CD1c-positive myeloid dendritic cell (primary cell): Measurements from ENCODE around the gene CCM2.
A peak's percentile ranks its signal among the peaks of the same experiment; 100 is the strongest.
"Not testable (repeated sequence)": the region's sequence is repeated elsewhere in the genome, so short reads cannot be mapped to it uniquely, and the experiment has no call there.

Experiments used
- DNase-seq: peaks from one replicate; pipeline ENCODE4 v3.0.0-alpha.2; 2016; ENCODE audit errors: extremely low spot score

The CCM2 gene

DNA sequence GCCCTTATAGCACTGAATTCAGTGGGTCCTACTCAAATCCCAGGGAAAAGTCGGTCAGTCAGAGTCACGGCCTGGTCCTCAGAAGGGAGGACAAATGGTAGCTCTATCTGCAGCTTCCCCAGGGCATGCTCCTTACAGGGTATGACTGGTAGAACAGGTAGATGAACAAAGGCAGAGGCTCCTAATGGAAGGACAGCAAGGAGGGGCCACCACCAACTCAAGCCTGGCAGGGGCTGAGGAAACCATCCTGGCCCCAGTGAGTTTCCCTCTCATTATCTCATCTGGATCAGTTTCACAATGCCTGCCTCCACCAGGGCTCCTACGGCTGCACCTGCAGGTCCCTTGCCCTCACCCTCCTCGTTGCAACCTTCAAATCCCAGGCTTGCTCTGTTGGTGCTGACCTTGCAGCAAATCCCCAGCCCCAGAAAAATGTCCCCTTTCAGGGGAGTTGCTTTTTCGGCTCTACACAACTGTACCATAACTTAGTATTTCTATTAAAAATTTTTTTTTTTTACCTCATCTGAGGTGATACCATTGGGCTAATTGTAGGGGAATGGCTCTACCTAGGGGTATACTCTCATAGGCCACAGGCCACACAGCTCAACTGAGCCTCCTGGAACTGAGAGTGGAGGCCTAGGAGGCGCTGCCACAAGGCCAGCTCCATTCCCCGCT lies 18.8 kb upstream of the CCM2 start:
- no peak for DNase-seq

DNA sequence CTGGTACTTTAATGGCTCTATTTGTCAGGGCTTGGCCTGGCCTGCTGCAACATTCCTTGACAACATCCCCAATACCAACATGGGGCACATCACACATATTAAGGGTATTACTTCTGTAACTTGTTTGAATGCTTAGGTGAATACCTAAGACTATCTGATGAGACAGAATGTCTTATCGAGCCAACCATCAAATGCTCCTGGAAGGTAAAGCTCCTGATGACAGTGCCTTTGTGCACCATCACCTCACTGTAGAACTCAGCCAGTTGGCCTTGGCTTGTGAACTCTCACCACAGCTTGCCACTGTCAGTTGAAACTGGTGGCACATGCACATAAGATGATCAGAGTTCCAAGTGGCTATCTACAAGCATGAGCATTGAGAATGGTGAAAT lies 17.5 kb upstream of the CCM2 start:
- DNase-seq: no peak

GRCh38 chr7:44982970-44983369 lies 17.0 kb upstream of the CCM2 start:
- no peak for DNase-seq

DNA sequence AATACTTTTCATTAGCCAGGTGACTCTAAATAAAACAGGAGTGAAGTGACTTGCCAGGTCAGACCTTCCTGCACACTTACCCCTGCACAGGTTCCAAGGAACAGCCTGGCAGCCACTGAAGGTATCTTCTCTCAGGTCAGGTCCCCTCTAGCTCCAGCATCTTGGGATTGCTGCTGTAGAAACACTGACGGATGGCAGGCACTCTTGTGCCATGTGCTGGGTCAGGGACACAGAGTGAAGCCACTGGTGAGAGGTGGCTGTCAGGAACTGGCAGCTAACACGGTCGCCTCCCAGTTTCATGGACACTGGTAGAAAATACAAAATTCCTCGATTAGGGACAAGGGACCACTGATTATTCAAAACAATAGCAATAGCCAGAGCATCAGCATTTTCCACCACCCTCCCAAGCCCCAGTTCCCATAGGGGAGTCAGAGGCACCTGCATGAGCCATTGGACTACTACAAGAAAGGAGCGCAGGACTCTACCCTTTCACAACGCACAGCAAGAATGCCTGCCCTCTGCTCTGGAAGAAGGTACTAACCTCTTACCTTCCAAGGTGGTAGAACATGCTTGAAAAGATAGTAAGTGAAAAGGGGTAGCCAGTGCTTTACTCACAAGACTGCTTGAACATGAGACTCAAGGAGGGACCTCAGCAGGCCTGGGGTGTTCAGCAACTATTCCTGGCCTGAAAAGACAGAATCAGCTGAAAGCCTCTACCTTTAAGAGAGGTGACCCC lies 16.1 kb upstream of the CCM2 start:
- no peak for DNase-seq

- no peak for DNase-seq
These were observed 15.6 kb upstream of the CCM2 start for GRCh38 chr7:44984478-44984758.

DNA sequence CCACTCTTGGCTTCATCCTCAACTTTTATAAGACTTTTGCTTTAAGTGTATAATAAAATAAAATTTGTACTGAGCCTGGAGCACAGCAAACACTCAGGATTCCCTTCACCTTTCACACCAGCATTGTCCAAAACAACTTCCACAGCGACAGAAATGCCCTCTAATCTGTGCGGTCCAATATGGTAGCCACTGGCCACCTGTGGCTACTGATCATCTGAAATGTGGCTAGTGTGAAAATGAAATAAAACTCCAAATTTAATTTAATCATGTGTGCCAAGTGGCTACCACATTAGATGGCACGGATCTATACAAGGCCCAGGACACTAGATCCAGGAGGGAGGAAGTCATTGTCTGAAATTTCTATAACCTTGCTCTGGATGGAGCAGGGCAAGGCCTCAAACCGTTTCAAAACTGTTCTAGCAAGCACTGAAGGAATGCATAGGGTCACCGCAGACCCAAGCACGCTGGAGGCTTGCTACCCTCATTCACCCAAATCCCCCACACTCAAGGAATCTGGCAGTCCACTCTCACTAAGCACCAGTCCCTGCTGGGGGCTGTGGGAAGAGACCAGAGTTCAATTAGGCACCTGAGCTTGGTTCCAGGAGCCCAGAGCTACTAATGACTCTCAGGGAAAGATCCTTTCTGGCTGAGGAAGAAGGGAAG lies 14.8 kb upstream of the CCM2 start:
- no peak for DNase-seq

GRCh38 chr7:44985900-44986217 lies 14.1 kb upstream of the CCM2 start:
- no peak for DNase-seq

DNA sequence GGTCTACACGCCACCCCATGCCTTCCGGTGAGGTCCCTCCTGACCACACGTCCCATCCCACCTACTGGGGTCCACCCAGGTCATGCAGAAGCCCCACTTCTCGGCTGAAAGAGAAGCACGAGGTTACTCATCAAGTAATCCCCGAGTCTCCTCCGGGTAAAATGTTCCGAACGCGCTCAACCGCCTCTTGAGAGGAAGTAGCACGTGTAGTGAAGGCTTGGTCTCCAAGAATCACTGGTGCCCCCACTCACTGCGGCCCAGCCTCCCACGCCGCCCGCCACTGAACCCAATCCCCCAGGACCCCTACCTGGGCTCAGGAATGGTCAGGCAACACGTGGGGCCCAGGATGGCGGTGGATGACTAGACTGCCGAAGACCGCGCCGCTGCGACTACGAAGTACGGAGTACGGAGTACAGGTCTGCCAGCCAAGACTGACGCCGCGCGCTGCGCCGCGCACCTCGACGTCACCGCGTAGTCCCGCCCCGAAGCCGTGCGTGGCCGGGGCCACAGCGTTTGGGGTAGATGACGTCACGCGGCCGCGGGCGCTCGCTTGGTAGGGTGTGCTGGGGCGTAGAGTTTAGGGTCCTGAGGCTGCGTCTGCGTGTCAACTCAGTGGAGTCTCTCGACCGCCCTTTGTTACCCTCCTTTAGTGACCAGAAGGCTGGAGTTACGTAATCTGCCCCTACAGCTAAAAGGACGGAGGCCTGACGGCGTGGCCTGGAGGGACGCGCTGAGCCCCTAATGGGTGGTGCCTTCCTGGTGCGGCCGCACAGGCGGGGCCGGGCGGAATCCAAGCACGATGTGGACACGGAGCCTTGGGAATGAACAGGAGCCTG lies 13.6 kb upstream of the CCM2 start:
- DNase-seq: peak; percentile 98

DNA sequence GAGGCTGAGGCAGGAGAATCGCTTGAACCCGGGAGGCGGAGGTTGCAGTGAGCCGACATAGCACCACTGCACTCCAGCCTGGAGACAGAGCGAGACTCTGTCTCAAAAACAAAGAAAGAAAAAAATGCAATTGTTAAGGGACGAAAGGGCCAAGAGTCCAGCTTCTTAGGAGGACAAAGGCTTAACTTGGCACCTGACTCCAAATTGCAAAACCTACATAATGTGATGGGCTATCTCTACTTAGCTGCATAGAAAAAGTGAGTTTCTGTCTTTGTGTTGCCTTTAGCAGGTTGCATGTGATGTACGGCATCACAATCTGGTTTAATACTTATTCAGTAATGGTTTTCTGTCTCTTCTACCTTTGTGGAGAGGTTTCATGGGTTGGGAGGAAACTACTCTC lies 12.5 kb upstream of the CCM2 start:
- DNase-seq: no peak

DNA sequence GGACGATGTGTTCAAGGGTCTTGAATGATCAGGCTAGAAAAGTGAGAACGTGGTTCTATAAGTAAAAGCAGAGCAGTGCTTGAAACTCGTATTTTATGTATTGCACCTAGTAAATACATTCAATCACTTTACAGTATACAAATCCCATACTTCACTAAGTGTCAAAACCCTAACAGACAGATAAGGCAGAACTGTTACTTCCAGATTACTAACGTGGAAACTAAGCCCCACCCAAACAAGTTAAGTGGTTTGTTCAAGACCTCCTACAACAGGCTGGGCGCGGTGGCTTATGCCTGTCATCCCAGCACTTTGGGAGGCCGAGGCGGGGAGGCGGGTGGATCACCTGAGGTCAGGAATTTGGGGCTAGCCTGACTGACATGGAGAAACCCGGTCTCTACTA lies 12.0 kb upstream of the CCM2 start:
- no peak for DNase-seq

DNA sequence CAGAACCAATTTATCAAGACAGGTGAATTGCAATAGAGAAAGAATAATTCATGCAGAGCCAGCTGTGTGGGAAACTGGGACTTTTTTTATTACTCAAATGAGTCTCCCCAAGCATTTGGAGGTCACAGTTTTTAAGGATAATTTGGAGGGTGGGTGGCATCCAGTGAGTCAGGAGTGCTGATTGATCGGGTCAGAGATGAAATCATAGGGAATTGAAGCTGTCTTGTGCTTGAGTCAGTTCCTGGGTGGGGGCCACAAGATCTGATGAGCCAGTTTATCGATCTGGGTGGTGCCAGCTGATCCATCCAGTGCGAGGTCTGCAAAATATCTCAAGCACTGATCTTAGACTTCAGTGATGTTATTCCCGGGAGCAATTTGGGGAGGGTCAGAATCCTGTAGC lies 11.3 kb upstream of the CCM2 start:
- DNase-seq: no peak

DNA sequence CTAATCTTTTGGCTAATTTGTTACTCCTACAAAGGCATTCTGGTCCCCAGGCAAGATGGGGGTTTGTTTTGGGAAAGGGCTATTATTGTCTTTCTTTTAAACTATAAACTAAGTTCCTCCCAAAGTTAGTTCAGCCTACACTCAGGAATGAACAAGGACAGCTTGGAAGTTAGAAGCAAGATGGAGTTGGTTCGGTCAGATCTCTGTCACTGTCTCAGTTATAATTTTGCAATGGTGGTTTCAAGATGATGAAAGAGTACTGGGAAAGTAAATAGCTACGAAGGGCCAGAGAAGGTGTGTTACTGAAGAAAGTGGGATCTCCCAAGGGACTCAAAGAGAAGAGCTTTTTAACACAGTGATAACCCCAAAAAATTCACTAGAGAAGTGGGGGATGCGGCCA lies 10.9 kb upstream of the CCM2 start:
- no peak for DNase-seq

DNA sequence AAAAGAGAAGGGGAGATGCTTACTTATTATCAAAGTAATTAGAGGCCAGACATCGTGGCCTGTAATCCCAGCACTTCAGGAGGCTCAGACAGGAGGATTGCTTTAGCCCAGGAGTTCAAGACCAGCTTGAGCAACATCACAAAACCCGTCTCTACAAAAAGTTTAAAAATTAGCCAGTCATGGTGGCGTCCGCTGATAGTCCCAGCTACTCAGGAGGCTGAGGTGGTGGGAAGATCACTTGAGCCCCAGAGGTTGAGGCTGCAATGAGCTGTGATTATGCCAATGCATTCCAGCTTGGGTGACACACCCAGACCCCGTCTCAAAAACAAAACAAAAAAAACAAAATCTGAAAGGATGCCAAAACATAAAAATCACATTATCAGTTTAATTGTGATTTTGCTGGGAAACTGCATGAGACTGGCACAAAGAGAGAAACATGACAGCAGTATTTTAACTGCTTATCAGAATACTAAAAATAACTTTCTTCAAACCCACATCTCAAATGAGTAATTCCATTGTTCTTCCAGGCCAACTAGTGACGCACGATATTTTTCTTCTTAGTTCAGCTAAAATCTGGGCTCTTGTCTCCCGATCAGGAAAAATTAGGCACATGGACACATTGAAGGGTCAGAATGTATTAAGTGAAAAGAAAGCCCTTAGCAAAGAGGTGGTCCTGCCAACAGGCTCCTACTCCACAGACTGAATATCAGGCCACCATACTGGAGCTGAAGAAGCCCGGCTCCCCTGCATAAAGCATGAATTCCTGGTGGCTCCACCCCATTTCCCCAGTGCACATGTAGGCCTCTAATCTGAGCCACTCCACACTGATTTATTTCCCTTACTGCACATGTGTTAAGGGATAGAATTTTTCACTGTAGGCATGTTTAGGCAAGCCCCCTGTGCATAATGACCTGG lies 9.6 kb upstream of the CCM2 start:
- DNase-seq: no peak

GRCh38 chr7:44992004-44992795 lies 7.8 kb upstream of the CCM2 start:
- not testable (repeated sequence) for DNase-seq

- DNase-seq: no peak
These were observed 5.0 kb upstream of the CCM2 start for GRCh38 chr7:44994877-44995554.

GRCh38 chr7:44995555-44996493 lies 4.2 kb upstream of the CCM2 start:
- DNase-seq: no peak

GRCh38 chr7:44998153-44998871 lies 1.7 kb upstream of the CCM2 start:
- peak; percentile 12 for DNase-seq
